GM20431 (cell line): ENCODE measurements around the gene POLR2C.

ENCODE experiments used
- in situ Hi-C: fragments of 300-500 bp; cut with MseI, MboI; formaldehyde crosslinking; loops from one replicate; pipeline ENCODE4 v1.15.0; 2020; ENCODE audit warnings: low sequenced_read_pairs; ENCODE audit not compliant: unreplicated experiment

Gene POLR2C

DNA sequence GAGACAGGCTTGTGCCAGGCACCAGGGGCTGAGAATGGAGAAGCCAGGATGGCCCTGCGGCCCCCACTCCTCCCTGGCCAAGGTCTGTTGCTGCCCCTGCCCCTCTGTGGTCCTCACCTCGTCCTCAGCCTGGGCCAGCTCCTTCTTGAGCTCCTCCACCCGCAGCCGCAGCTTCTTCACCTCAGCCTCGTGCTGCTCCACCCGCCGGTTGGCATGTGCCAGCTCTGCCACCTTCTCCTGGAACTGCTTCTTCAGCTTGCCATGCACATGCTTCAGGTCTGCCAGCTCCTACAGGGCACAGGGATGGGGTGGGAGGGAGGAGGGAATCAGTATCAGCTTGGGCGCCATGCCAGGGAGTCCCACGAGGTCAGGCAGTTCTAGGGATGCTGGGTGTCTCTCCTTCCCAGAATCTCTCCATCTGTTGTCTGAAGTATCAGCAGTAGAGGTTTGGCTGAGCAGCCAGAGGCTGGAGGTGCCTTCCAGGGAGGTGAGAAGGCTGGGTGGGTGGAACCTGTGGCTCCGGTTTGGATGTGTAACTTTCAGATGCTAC, 53.8 kb downstream of the POLR2C start:
- in situ Hi-C loops, result no loop called here

- in situ Hi-C loops, result no loop called here
Observed at GRCh38 chr16:57516773-57517172, 54.3 kb downstream of the POLR2C start.

- in situ Hi-C loops, result no loop called here
Observed at GRCh38 chr16:57517397-57518367, 55.2 kb downstream of the POLR2C start.

GRCh38 chr16:57518520-57518919, 56.0 kb downstream of the POLR2C start:
- in situ Hi-C loops, result no loop called here

GRCh38 chr16:57518922-57519321, 56.4 kb downstream of the POLR2C start:
- in situ Hi-C loops, result no loop called here

DNA sequence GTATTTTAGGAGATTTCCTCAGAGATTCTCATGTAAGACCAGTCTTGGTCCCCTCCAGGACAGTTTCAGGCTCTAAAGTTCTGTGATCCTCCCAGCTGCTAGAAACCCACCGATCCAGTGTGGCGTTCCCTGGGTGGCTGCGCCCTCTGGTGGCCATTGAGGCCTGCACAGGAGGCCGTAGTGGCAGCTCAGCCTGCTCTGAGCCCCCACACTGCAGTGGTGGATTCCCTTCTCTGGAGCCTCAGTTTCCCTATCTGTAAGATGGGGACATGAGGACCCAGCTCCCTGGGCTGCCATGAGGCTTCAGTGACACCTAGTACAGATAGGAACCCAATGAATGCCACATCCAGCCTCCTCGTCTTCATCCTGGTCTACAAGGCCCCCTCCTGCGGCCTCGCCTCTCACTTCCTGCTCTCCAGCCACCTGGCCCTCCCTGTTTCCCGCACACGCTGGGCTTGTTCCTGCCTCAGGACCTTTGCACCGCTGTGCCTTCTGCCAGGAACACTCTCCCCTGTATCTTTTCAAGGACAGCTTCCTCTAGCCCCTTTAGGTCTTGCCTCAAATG, 57.4 kb downstream of the POLR2C start:
- in situ Hi-C loops, result no loop called here
